ENCODE data around the gene PGLYRP4.

PGLYRP4 gene

DNA sequence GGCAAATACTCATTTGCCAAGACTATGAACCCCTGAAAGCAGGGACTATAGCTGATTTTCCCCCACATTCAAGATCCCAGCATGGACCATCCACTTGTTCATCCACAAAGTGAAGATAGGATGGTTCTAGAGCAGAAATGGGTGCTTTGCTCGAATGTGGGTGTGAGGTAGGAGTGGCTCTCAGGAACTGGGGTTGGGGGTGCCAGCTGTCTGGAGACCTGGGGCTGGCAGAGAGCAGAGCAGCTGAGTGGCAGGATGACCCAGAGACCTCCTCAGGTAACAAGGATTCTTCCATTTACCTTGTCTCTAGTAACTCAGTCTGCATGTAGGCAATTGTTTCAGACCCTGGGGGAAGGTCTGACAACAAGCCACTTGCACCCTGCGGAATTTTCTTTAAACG lies 15.0 kb upstream of the PGLYRP4 start:
- H3K4me3 ChIP-seq (ENCODE audit: low read depth, low read length) = no peak overlapping the region
- TF ChIP-seq, protein P1, sequence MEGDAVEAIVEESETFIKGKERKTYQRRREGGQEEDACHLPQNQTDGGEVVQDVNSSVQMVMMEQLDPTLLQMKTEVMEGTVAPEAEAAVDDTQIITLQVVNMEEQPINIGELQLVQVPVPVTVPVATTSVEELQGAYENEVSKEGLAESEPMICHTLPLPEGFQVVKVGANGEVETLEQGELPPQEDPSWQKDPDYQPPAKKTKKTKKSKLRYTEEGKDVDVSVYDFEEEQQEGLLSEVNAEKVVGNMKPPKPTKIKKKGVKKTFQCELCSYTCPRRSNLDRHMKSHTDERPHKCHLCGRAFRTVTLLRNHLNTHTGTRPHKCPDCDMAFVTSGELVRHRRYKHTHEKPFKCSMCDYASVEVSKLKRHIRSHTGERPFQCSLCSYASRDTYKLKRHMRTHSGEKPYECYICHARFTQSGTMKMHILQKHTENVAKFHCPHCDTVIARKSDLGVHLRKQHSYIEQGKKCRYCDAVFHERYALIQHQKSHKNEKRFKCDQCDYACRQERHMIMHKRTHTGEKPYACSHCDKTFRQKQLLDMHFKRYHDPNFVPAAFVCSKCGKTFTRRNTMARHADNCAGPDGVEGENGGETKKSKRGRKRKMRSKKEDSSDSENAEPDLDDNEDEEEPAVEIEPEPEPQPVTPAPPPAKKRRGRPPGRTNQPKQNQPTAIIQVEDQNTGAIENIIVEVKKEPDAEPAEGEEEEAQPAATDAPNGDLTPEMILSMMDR (IDR thresholded peaks at IDR 0.05; ENCODE audit: low read depth, low read length) = no peak
- DNase-seq (ENCODE audit: low read depth, low spot score) = no peak
- in situ Hi-C loops (cut with HindIII; ENCODE audit: low sequenced_read_pairs) = no loop called here

DNA sequence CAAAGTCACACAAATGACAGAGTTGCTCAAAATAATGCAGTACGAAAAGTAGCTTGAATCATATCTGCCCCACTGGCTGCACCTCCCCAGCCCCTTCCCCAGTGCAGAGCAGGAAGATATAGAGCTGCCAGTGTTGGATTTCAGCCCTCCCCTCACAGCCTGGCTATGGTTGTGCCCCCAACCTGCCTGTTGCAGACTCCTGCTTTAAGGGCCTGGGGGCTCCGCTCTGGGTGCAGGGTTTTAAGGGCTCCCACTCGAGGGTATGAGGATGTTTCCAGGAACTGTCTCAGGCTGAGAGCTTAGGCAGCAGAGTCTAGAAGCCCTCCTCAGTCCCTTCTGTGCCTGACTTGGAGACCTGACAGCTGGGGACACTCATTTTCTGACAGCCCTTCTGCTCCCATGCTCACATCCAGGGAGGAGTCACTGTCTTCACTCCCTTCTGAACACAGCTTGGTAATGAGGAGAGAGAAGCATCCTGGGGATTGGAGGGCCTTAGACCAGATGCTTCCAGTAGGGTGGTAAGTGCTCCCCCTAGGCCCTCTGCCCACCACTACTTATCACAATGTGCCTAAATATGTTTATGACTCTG lies 13.6 kb upstream of the PGLYRP4 start:
- no peak overlapping the region for H3K4me3 ChIP-seq (ENCODE audit: low read depth, low read length)
- DNase-seq (ENCODE audit: low read depth, low spot score) = no peak
- TF ChIP-seq, protein P1 (IDR thresholded peaks at IDR 0.05; ENCODE audit: low read depth, low read length) = no peak
- in situ Hi-C loops (cut with HindIII; ENCODE audit: low sequenced_read_pairs) = no loop called here

DNA sequence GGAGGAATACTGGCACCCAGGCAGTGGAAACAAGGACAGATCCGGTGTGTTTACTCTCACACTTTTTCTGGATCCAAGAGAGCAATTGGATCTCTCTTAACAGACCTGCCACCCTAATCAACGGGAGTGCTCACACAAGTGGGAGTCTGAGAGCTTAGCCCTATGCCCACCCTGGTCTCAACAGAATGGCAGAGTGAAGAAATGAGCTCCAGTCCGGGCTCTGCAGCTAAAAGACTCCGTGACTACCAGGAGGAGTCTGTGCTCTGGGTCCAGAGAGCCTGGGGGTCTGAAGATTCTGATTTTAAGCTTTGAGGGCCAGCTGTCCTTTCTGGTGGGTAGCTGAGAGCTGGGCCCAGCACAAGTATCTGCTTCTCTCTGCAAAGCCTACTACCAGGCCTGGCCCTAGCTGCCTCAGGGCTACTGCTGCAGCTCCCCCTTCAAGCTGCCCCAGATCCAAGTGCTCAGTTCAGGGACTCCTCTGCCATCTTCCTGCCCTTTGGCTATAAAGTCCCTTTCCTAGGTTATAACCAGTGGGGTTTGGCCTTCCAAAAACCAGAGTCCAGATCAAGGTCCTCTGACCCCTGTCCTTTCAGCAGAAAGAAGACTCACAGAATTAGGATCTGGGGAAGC lies 13.0 kb upstream of the PGLYRP4 start:
- DNase-seq (ENCODE audit: low read depth, low spot score) = no peak
- in situ Hi-C loops (cut with HindIII; ENCODE audit: low sequenced_read_pairs) = no loop called here
- no peak overlapping the region for H3K4me3 ChIP-seq (ENCODE audit: low read depth, low read length)
- TF ChIP-seq, protein P1 (IDR thresholded peaks at IDR 0.05; ENCODE audit: low read depth, low read length) = no peak

DNA sequence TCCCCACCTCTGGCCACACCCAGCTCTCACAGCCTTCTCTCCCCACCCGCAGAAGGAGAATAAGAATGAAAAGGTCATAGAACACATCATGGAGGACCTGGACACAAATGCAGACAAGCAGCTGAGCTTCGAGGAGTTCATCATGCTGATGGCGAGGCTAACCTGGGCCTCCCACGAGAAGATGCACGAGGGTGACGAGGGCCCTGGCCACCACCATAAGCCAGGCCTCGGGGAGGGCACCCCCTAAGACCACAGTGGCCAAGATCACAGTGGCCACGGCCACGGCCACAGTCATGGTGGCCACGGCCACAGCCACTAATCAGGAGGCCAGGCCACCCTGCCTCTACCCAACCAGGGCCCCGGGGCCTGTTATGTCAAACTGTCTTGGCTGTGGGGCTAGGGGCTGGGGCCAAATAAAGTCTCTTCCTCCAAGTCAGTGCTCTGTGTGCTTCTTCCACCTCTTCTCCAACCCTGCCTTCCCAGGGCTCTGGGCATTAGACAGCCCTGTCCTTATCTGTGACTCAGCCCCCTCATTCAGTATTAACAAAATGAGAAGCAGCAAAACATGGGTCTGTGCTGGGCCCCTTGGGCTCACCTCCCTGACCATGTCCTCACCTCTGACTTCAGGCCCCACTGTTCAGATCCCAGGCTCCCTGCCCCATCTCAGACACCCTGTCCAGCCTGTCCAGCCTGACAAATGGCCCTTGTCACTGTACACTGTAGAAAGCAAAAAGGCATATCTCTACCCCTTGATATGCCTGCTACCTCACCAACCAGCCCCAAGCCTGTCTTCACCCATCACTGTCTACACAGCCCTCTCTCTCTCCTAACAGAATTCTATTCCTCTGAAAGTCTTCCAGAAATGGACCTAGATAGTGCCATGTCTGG lies 12.2 kb upstream of the PGLYRP4 start:
- DNase-seq (ENCODE audit: low read depth, low spot score) = no peak
- TF ChIP-seq, protein P1 (IDR thresholded peaks at IDR 0.05; ENCODE audit: low read depth, low read length) = no peak
- in situ Hi-C loops (cut with HindIII; ENCODE audit: low sequenced_read_pairs) = no loop called here
- no peak overlapping the region for H3K4me3 ChIP-seq (ENCODE audit: low read depth, low read length)

DNA sequence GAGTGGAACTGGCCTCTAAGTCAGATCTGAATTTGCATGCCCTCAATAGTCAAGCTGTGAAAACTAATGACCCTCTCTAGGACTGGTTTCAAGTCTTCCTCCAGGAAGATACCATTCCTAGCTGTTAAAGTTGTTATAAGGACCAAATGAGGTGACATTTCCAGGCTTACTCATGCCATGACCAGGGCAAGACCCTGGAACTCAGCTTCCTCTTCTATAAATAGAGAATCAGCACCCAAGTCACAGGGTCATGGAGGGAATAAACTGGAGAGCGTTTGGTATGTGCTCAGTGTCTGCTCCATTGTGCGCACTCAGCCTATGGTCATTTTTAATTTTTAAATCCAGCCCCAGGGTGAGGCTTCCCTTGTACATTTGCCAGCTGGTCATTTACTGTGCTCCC lies 11.5 kb upstream of the PGLYRP4 start:
- in situ Hi-C loops (cut with HindIII; ENCODE audit: low sequenced_read_pairs) = no loop called here
- no peak for DNase-seq (ENCODE audit: low read depth, low spot score)
- no peak overlapping the region for H3K4me3 ChIP-seq (ENCODE audit: low read depth, low read length)
- TF ChIP-seq, protein P1 (IDR thresholded peaks at IDR 0.05; ENCODE audit: low read depth, low read length) = no peak

DNA sequence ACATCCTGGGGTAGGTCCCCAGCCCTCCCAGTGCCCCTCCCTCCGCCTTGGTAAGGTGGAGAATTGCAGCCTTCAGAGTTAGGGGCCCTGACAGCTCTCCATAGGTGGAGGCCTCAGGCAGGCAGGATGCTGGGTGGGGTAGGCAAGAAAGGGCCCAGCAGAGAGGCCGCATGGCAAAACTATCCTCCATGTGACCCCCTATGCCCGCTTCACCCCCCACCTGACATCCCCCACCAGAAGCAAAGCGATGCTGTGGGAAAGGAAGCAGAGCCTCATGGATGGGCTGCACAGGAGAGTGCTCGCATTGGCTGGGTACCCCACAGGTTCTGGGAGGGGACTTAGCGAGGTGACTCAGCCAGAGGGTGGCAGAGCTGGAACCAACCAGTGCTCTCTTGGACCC lies 10.6 kb upstream of the PGLYRP4 start:
- DNase-seq (ENCODE audit: low read depth, low spot score) = no peak
- in situ Hi-C loops (cut with HindIII; ENCODE audit: low sequenced_read_pairs) = loop anchor here (10.0 kb wide), 1 partner anchor 136 kb away; no protein-coding TSS in a partner anchor
- H3K4me3 ChIP-seq (ENCODE audit: low read depth, low read length) = no peak overlapping the region
- TF ChIP-seq, protein P1 (IDR thresholded peaks at IDR 0.05; ENCODE audit: low read depth, low read length) = no peak

All from astrocyte of the spinal cord (primary cell).